ENCODE data around the gene KIF26A.

Gene KIF26A

DNA sequence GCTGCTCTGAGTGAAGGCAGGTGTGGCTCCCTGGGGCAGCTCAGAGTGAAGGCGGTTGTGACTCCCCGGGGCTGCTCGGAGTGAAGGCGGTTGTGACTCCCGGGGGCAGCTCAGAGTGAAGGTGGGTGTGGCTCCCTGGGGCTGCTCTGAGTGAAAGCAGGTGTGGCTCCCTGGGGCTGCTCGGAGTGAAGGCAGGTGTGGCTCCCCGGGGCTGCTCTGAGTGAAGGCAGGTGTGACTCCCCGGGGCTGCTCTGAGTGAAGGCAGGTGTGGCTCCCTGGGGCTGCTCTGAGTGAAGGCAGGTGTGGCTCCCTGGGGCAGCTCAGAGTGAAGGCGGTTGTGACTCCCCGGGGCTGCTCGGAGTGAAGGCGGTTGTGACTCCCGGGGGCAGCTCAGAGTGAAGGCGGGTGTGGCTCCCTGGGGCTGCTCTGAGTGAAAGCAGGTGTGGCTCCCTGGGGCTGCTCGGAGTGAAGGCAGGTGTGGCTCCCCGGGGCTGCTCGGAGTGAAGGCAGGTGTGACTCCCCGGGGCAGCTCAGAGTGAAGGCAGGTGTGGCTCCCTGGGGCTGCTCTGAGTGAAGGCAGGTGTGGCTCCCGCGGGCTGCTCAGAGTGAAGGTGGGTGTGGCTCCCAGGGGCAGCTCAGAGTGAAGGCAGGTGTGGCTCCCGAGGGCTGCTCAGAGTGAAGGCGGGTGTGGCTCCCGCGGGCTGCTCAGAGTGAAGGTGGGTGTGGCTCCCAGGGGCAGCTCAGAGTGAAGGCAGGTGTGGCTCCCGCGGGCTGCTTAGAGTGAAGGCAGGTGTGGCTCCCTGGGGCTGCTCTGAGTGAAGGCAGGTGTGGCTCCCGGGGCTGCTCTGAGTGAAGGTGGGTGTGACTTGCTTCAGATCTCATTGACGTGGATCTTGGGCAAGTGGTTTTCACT lies 87.1 kb downstream of the KIF26A start:
- FAIRE-seq, result peak; percentile 28

DNA sequence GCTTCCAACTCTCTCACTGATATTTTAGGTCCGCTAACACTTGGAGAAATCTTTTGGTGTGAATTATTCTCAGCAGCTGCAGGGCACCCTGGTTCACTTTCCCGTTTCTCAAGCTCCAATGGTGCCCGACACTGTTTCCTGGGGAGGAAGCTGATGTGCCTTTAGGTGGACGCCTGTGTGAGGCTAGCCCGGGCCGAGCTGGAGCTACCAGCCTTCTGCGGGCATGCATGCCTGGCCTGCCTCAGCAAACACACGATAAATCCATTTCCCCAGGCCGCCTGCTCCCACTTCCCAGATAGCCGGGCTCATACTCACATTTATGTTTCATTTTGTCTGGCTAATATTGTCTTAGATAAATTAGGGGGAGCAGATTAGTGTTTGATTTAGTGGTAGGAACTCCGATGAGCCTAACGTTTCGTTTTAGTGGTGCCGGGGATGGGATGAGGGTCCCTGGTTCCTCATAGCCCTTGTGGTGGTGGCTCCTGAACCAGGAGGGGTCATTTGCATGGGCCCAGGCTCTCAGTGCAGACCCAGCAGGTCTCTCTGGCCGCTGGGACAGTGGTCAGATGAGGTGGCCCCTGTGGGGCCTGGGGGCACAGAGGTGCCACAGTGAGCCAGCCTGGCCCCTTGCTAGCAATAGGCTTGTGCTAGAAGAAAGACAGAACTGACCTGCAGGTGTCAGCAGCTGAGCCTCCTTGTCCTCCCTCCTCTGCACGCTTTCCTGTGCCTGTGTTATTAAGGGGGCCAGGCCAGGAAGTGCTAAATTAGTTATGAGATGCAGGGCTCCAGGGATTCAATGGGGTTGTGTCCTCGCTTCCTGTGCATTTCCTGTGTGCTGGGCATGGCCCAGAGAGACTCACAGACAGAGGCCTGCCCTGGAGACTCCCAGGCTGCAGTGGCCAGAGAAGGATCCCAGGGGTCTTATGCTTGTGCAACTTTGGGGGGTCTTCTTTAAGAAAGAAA lies 88.3 kb downstream of the KIF26A start:
- FAIRE-seq, result no peak

DNA sequence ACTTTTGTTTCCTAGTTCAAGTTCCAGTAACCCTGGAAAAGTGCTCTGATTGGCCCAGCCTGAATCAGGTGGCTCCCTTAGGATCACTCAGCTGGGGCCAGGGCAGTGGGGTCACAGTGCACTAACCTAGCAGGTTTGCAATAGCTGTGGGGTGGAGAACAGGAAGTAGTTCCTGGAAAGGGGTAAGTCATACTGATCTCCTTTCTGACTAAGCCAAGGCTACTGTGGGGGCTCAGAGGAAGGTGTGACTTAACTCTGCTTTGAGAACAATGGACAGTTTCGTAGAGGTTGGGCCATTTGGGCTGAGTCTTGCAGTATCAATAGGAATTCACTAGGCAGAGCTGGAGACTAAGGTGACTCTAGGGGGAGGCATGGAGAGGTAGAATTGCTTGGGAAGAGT lies 89.4 kb downstream of the KIF26A start:
- FAIRE-seq, result no peak

DNA sequence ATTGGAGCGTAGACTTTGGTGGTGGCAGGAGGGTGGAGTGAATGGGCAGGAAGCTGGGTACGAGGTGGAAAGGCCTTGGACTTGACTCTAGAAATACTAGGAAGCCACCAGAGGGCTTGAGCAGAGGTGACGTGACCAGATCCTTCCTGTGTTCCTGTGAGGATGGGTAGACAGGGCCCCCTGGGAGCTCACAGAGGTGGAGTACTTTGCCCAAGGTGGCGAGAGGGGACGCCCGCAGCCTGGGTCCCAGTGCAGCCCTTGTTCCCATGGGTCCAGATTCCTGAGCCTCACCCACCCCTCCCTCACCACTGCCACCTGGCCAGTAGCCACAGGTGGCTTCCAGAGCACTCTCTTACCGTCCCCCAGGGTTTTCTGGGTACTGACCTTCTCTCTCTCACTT lies 89.8 kb downstream of the KIF26A start:
- FAIRE-seq, result no peak

DNA sequence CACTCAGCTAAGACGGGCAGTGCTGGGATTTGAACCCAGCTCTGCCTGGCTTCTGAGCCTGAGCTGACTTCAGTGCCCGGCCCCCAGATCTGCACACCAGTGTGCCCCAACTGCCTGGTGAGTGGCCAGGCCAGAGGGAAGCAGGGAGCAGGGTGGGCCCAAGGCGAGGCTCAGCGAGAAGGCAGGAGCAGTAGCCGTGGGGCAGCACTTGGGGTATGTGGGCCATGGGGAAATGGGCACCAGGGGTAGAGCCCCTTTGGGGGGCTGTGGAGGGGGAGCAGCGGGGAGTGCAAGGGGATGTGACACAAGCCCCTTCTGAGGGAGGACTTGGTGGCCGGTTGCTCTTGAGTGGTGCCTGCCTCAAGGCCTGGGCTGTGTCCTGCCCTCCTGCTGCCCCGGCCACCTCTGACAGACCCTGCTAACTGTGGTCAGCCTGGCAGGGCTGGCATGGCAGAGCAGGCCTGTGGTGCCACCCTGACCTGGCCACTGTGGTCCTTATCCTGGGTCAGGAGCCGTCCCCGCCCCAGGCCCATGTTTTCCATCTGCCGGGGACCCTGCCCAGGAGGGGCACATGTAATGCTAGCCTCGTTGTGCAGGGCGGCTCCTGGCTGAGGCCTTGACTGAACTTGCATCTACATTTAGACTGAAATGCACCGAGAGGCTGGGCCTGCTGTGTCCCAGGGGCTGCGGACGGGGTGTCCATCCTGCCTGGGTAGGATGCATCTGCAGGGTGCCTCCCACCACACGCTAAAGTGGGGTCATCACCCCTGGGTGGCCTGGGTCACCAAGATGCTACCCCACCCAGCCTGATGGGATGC lies 90.5 kb downstream of the KIF26A start:
- no peak for FAIRE-seq

DNA sequence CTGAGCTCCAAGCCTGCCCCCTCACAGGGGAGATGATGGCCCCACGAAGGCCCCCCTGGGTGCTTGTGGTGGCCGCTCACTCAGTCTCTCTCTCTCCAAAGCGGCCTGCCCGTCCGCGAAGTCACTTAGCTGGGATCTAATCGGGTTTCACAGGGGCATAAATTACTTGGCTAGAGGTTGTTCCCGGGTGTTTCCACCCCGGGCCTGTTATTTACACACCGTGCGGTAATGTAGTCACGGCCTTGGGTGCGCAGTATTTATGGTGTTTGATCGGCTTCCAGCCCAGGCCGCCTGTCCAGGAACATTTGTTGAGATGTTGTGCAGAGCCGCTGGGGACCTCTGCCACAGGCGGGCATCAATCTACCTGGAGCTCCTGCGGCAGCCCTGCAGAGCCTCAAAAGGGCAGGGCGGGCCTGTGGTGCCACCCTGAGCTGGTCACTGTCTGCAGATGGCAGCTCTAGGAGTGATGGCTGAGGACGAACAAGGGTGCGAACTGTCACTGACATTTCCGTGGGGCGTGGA lies 91.2 kb downstream of the KIF26A start:
- no peak for FAIRE-seq

DNA sequence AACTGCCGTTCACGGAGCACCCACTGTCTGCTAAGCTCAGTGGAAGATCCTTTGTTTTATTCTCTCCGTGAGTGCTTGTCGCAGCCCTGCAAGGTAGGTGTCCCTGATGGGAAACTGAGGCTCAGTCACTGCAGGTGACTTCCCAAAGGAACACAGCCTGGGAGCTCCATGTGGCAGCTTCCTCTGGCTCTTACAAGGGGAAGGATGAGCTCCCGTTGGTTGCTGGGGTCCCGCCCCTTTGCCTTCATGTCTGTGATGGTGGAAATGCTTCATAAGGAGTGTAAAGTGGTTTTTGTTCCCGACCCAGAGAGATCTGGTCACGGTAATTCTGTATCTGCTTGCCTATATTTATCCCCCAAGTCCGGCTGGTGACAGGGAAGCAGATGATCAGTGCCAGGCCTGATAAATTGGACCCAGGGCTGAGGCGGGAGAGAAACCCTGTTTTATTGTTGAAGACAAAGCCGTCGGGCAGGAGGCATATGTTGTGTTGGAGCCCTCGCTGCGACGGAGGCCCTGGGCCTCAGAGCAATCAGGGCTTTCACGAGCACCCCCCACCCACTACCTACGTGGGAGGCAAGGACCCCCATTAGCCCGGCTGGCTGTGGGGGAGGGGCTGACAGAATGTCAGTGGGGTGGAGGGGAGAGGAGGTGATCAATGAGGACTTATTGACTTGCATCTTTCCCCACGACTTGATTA lies 91.9 kb downstream of the KIF26A start:
- no peak for FAIRE-seq
